Neutrophil (primary cell): ENCODE results near the gene OGFOD3.
A peak's percentile ranks its signal among the peaks of the same experiment; 100 is the strongest.
"Not testable (repeated sequence)": the region's sequence is repeated elsewhere in the genome, so short reads cannot be mapped to it uniquely, and the experiment has no call there.

Source experiments
- H3K27ac ChIP-seq: fragments of 200-600 bp; sonication (generic); 2 replicates; pipeline ENCODE4 v1.5.1; 2016; ENCODE audit warnings: mild to moderate bottlenecking, moderate library complexity
- H3K27me3 ChIP-seq: fragments of 200-600 bp; sonication (generic); 2 replicates; pipeline ENCODE4 v1.6.0; 2016; ENCODE audit warnings: mild to moderate bottlenecking
- H3K36me3 ChIP-seq: fragments of 200-600 bp; sonication (generic); 2 replicates; pipeline ENCODE4 v1.5.1; 2017
- H3K4me1 ChIP-seq, 2 experiments: fragments of 200-600 bp in 1 of 2; sonication (generic) in 1 of 2; 1 replicate in 1 of 2; 2 replicates in 1 of 2; pipeline versions ENCODE4 v1.5.1 to v1.6.1; 2013 to 2016; ENCODE audit warnings: low read depth in 1 of 2, low read length in 1 of 2, mild to moderate bottlenecking in 1 of 2, moderate library complexity in 1 of 2; ENCODE audit not compliant: control insufficient read depth in 1 of 2, insufficient read depth in 1 of 2
- H3K4me3 ChIP-seq, 2 experiments: fragments of 200-600 bp in 1 of 2; sonication (generic) in 1 of 2; 1 replicate in 1 of 2; 2 replicates in 1 of 2; pipeline ENCODE4 v1.5.1; 2013 to 2016; ENCODE audit warnings: low read depth in 1 of 2, low read length in 1 of 2, mild to moderate bottlenecking in 1 of 2, moderate library complexity in 1 of 2
- H3K9me3 ChIP-seq: fragments of 200-600 bp; sonication (generic); 2 replicates; pipeline ENCODE4 v1.5.1; 2016
- TF ChIP-seq, protein P1 (sequence below): fragments of 200-600 bp; sonication (generic); IDR thresholded peaks from 2 replicates; pipeline ENCODE4 v1.5.1; 2016; ENCODE audit warnings: antibody characterized with exemption

Gene OGFOD3

GRCh38 chr17:82457073-82457928 is 38.9 kb upstream of the OGFOD3 start:
- peaks cover 25% of the 10 kb centered on the region for H3K36me3 ChIP-seq
- H3K4me1 ChIP-seq, result peaks cover 42 to 50% of the 10 kb centered on the region in 2 experiments
- TF ChIP-seq, protein P1, sequence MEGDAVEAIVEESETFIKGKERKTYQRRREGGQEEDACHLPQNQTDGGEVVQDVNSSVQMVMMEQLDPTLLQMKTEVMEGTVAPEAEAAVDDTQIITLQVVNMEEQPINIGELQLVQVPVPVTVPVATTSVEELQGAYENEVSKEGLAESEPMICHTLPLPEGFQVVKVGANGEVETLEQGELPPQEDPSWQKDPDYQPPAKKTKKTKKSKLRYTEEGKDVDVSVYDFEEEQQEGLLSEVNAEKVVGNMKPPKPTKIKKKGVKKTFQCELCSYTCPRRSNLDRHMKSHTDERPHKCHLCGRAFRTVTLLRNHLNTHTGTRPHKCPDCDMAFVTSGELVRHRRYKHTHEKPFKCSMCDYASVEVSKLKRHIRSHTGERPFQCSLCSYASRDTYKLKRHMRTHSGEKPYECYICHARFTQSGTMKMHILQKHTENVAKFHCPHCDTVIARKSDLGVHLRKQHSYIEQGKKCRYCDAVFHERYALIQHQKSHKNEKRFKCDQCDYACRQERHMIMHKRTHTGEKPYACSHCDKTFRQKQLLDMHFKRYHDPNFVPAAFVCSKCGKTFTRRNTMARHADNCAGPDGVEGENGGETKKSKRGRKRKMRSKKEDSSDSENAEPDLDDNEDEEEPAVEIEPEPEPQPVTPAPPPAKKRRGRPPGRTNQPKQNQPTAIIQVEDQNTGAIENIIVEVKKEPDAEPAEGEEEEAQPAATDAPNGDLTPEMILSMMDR, result no peak
- no peaks in the 10 kb centered on the region for H3K9me3 ChIP-seq
- H3K27me3 ChIP-seq, result no peaks in the 10 kb centered on the region
- peak overlapping the region; percentile 99 for H3K27ac ChIP-seq
- peak overlapping the region; percentile 88 to 99 for H3K4me3 ChIP-seq

DNA sequence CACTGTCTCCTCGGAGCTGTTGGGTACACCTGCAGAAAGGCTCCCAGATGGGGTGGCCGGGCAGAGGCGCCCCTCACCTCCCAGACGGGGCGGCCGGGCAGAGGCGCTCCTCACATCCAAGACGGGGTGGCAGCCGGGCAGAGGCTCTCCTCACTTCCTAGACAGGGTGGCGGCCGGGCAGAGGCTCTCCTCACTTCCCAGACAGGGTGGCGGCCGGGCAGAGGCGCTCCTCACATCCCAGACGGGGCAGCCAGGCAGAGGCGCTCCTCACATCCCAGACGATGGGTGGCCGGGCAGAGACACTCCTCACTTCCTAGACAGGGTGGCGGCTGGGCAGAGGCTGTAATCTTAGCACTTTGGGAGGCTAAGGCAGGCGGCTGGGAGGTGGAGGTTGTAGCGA is 35.3 kb upstream of the OGFOD3 start:
- not testable (repeated sequence) for H3K27ac ChIP-seq, H3K4me3 ChIP-seq, H3K36me3 ChIP-seq, H3K27me3 ChIP-seq, H3K9me3 ChIP-seq
- H3K4me1 ChIP-seq, result peaks cover 51 to 53% of the 10 kb centered on the region in 2 experiments

DNA sequence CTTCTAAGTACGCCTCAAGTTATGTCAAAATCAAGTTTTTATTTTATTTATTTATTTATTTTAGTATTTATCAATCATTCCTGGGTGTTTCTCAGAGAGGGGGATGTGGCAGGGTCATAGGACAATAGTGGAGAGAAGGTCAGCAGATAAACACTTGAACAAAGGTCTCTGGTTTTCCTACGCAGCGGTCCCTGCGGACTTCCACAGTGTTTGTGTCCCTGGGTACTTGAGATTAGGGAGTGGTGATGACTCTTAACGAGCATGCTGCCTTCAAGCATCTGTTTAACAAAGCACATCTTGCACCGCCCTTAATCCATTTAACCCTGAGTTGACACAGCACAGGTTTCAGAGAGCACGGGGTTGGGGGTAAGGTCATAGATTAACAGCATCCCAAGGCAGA is 34.8 kb upstream of the OGFOD3 start:
- H3K4me3 ChIP-seq, H3K36me3 ChIP-seq, H3K9me3 ChIP-seq, H3K27ac ChIP-seq, H3K27me3 ChIP-seq: not testable (repeated sequence)
- H3K4me1 ChIP-seq, result peaks cover 53 to 55% of the 10 kb centered on the region in 2 experiments

GRCh38 chr17:82452162-82452561 is 33.8 kb upstream of the OGFOD3 start:
- H3K27me3 ChIP-seq, result no peaks in the 10 kb centered on the region
- H3K9me3 ChIP-seq, result no peaks in the 10 kb centered on the region
- H3K4me1 ChIP-seq, result peaks cover 47 to 50% of the 10 kb centered on the region in 2 experiments
- H3K36me3 ChIP-seq, result peaks cover 9% of the 10 kb centered on the region
- peak overlapping the region in 1 of 2 experiments; percentile 99 for H3K4me3 ChIP-seq
- TF ChIP-seq, protein P1, result no peak
- peak overlapping the region; percentile 88 for H3K27ac ChIP-seq

GRCh38 chr17:82450357-82451106 is 32.1 kb upstream of the OGFOD3 start, which contains the start of gene CYBC1:
Gene CYBC1, minus strand, starts transcription at chr17:82450752. Its CDS starts 1,498 bp downstream, at chr17:82449254.
- peaks cover 23% of the 10 kb centered on the region for H3K36me3 ChIP-seq
- TF ChIP-seq, protein P1, result peak; percentile 54
- peak within 1 kb of the TSS; percentile 99 to 100 for H3K4me3 ChIP-seq
- H3K27me3 ChIP-seq, result no peaks in the 10 kb centered on the region
- peak within 1 kb of the TSS; percentile 88 for H3K27ac ChIP-seq
- peaks cover 34 to 35% of the 10 kb centered on the region in 2 experiments for H3K4me1 ChIP-seq
- H3K9me3 ChIP-seq, result no peaks in the 10 kb centered on the region

DNA sequence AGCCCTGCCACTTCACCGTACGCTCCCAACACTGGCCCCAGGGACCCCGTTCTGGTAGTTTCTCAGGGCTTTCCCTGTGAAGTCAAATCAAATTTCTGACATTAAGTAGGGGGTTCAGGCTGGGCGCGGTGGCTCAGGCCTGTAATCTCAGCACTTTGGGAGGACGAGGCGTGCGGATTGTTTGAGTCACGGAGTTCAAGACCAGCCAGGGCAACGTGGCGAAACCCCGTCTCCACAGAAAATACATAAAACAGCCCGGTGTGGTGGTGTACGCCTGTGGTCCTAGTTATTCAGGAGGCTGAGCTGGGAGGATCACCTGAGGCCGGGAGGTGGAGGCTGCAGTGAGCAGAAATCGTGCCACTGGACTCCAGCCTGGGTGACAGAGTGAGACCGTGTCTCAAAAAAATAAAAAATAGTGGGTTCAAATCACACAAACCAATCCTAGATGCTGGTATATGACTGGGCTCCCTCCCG is 31.5 kb upstream of the OGFOD3 start:
- H3K4me3 ChIP-seq, result peak overlapping the region; percentile 99 to 100

More for the DNA sequence above, 31.5 kb upstream of the OGFOD3 start:
- H3K36me3 ChIP-seq, result peaks cover 29% of the 10 kb centered on the region
- TF ChIP-seq, protein P1, result no peak
- H3K27me3 ChIP-seq, result no peaks in the 10 kb centered on the region
- H3K4me1 ChIP-seq, result peaks cover 33 to 38% of the 10 kb centered on the region in 2 experiments
- H3K27ac ChIP-seq, result peak overlapping the region; percentile 88
- H3K9me3 ChIP-seq, result no peaks in the 10 kb centered on the region
